Stimulated activated CD8-positive, alpha-beta memory T cell treated with anti-CD3 and anti-CD28 coated beads, Interleukin-4, amount 100 ng/mL, for 48 hours (primary cell): ENCODE measurements around the gene ALDH8A1.

Experiments used
- DNase-seq: peaks from one replicate; pipeline ENCODE4 v3.0.0-alpha.2; 2020

ALDH8A1 gene

GRCh38 chr6:134949927-134950326, at the start of gene ALDH8A1:
Gene ALDH8A1 (minus strand): TSS chr6:134950101. CDS start chr6:134950053, 48 bp downstream.
- no peak for DNase-seq

GRCh38 chr6:134999107-134999506, 49.2 kb upstream of the ALDH8A1 start:
- no peak for DNase-seq

- no peak for DNase-seq
Measured at GRCh38 chr6:134997133-134997995, 47.5 kb upstream of the ALDH8A1 start.

- no peak for DNase-seq
Measured at GRCh38 chr6:134995536-134995935, 45.6 kb upstream of the ALDH8A1 start.

- DNase-seq, result no peak
Measured at GRCh38 chr6:134994431-134994830, 44.5 kb upstream of the ALDH8A1 start.

GRCh38 chr6:134992155-134992554, 42.3 kb upstream of the ALDH8A1 start:
- no peak for DNase-seq

GRCh38 chr6:134990262-134990661, 40.4 kb upstream of the ALDH8A1 start:
- DNase-seq, result no peak

- no peak for DNase-seq
Measured at GRCh38 chr6:134984821-134985220, 34.9 kb upstream of the ALDH8A1 start.

- DNase-seq, result no peak
Measured at GRCh38 chr6:134983823-134984222, 33.9 kb upstream of the ALDH8A1 start.

- DNase-seq, result no peak
Measured at GRCh38 chr6:134982161-134982560, 32.3 kb upstream of the ALDH8A1 start.

- DNase-seq, result no peak
Measured at GRCh38 chr6:134980846-134981245, 30.9 kb upstream of the ALDH8A1 start.

- peak; percentile 64 for DNase-seq
Measured at GRCh38 chr6:134979142-134979541, 29.2 kb upstream of the ALDH8A1 start.

- no peak for DNase-seq
Measured at GRCh38 chr6:134974370-134974769, 24.5 kb upstream of the ALDH8A1 start.

- no peak for DNase-seq
Measured at GRCh38 chr6:134967711-134968110, 17.8 kb upstream of the ALDH8A1 start.

GRCh38 chr6:134964451-134965203, 14.7 kb upstream of the ALDH8A1 start:
- no peak for DNase-seq

GRCh38 chr6:134962421-134962820, 12.5 kb upstream of the ALDH8A1 start:
- no peak for DNase-seq

GRCh38 chr6:134961366-134961765, 11.5 kb upstream of the ALDH8A1 start:
- no peak for DNase-seq

- DNase-seq, result no peak
Measured at GRCh38 chr6:134959603-134960002, 9.7 kb upstream of the ALDH8A1 start.

GRCh38 chr6:134956676-134957075, 6.8 kb upstream of the ALDH8A1 start:
- DNase-seq, result no peak

GRCh38 chr6:134956032-134956431, 6.1 kb upstream of the ALDH8A1 start:
- no peak for DNase-seq

- DNase-seq, result no peak
Measured at GRCh38 chr6:134954272-134955000, 4.5 kb upstream of the ALDH8A1 start.

- DNase-seq, result no peak
Measured at GRCh38 chr6:134951494-134952263, 1.8 kb upstream of the ALDH8A1 start.

- no peak for DNase-seq
Measured at GRCh38 chr6:134950482-134950881, 581 bp upstream of the ALDH8A1 start.
